ENCODE results near the gene SGMS1. TPM values are rescaled to one million over a fixed set of nuclear protein-coding genes. Genes with fewer than 3 reads are reported as not detected.
A peak's percentile ranks its signal among the peaks of the same experiment; 100 is the strongest.

The SGMS1 gene
- total RNA-seq, 4 donors from 2014 or later, result 107 to 234 (median 134) TPM

DNA sequence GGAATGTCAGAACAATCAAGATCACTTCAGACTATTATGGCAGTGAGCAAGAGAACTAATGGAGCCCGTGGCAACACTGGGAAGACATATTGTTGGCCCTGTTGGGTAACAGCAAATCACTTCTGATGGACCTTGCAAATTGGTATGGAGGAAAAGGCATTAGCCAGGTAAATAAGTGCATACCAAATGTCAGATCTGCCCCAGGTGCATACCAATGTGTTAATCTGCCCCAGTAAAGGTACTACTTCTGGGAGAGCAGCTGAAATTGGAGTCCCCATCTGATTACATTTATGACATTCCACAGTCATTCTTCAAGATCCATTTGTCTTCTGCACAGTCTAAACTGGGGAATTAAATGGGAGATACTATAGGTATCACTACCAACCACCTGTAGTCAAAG lies 3.7 kb upstream of the SGMS1 start:
- H3K9me3 ChIP-seq, result no peaks in the 10 kb centered on the region

DNA sequence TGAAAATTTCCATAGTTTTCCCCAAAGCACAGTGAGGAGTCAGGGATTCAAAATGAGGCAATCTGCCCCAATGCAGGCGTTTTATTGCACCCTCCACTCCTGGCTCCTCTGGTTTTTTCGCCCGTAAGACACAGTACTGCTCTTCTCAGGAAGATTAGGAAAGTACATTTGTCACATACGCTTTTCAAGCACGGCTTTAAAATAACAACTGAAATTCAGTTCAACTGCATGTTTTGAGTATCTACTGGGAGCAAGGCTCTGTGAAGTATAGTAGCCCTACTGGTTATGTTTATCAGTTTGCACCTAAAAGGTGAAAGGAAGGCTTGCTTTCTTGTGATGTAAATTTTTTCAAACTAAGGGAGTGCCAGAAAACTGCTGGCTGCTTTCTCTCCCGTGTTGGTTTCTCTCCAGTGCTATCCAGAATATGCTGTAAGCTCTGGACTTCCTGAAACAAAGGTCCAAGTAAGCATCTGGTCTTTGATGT lies 1.9 kb upstream of the SGMS1 start:
- no peaks in the 10 kb centered on the region for H3K9me3 ChIP-seq
- 3 to 6% methylated on average over 6 of the region's 6 CpGs for WGBS, 2 donors

More for the DNA sequence above, 3.7 kb upstream of the SGMS1 start:
- no peak overlapping the region for H3K4me3 ChIP-seq
- peaks cover 0 to 32% (median 0%) of the 10 kb centered on the region in 3 donors for H3K36me3 ChIP-seq
- H3K27ac ChIP-seq, result no peak overlapping the region
- WGBS, 2 donors, result 94 to 100% methylated on average over 1 of the region's 1 CpG
- H3K27me3 ChIP-seq, result no peaks in the 10 kb centered on the region
- TF ChIP-seq, protein P1, sequence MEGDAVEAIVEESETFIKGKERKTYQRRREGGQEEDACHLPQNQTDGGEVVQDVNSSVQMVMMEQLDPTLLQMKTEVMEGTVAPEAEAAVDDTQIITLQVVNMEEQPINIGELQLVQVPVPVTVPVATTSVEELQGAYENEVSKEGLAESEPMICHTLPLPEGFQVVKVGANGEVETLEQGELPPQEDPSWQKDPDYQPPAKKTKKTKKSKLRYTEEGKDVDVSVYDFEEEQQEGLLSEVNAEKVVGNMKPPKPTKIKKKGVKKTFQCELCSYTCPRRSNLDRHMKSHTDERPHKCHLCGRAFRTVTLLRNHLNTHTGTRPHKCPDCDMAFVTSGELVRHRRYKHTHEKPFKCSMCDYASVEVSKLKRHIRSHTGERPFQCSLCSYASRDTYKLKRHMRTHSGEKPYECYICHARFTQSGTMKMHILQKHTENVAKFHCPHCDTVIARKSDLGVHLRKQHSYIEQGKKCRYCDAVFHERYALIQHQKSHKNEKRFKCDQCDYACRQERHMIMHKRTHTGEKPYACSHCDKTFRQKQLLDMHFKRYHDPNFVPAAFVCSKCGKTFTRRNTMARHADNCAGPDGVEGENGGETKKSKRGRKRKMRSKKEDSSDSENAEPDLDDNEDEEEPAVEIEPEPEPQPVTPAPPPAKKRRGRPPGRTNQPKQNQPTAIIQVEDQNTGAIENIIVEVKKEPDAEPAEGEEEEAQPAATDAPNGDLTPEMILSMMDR (IDR thresholded peaks at IDR 0.05), result no peak
- TF ChIP-seq POLR2A (IDR thresholded peaks at IDR 0.05) (no peak), EP300 (IDR thresholded peaks at IDR 0.05) (no peak)
- peaks cover 0 to 9% (median 3%) of the 10 kb centered on the region in 4 donors for H3K4me1 ChIP-seq
- no peak for DNase-seq (ENCODE audit: low spot score in 2 of 2)

DNA sequence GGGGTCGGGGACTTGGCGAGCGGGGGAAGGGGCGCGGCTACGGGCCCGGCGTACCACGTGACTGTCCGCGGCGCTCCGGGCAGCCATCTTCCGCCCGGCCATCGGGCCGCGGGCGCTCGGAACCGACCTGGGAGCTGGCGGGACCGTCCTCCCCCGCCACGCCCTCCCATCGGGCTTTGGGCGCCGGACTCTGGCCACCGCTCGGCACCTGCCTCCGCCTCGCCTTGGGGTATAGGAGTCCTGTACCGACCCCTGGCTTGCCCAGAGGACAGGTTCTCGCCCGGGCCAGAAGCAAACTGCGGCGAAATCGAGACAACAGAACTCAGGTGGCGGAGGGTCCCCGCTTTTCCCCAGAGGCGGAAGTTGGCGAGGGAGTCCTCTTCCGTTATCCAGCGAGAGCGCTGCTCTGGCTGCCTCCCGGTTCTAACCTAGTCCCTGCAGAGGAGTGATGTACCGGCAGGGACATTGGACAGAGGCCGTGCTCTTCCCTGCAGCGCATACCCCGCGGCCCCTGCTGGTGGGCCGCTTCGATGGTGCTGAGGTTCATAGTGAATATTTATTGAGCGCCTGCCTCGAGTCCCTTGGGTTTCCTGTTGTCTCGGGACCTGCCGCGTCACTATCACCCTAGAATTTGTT lies 1.2 kb upstream of the SGMS1 start:
- Histone ChIP-seq H3K9me3 (no peaks in the 10 kb centered on the region), H3K27ac (peak overlapping the region; percentile 96 to 100 (median 96)), H3K27me3 (no peaks in the 10 kb centered on the region), H3K4me3 (peak overlapping the region; percentile 83 to 94 (median 87)), H3K4me1 (peaks cover 0 to 30% (median 19%) of the 10 kb centered on the region in 4 donors), H3K36me3 (peaks cover 0 to 9% (median 0%) of the 10 kb centered on the region in 3 donors)
- TF ChIP-seq, protein P1 (IDR thresholded peaks at IDR 0.05), result peak; percentile 55 to 81 (median 71)
- no peak for TF ChIP-seq EP300 (IDR thresholded peaks at IDR 0.05)
- peak in 1 of 2 donors; percentile 40 for TF ChIP-seq POLR2A (IDR thresholded peaks at IDR 0.05)
- DNase-seq (ENCODE audit: low spot score in 2 of 2), result peak; percentile 48 to 57
- 0 to 2% methylated on average over 10 to 32 of the region's 58 CpGs for WGBS, 2 donors

More for the DNA sequence above, 1.9 kb upstream of the SGMS1 start:
- H3K27ac ChIP-seq, result peak overlapping the region; percentile 96 to 100 (median 96)
- no peak for TF ChIP-seq POLR2A (IDR thresholded peaks at IDR 0.05)
- no peaks in the 10 kb centered on the region for H3K27me3 ChIP-seq
- H3K4me3 ChIP-seq, result peak overlapping the region; percentile 83 to 94 (median 87)
- DNase-seq (ENCODE audit: low spot score in 2 of 2), result no peak
- H3K36me3 ChIP-seq, result peaks cover 0 to 16% (median 0%) of the 10 kb centered on the region in 3 donors
- H3K4me1 ChIP-seq, result peaks cover 0 to 23% (median 13%) of the 10 kb centered on the region in 4 donors

DNA sequence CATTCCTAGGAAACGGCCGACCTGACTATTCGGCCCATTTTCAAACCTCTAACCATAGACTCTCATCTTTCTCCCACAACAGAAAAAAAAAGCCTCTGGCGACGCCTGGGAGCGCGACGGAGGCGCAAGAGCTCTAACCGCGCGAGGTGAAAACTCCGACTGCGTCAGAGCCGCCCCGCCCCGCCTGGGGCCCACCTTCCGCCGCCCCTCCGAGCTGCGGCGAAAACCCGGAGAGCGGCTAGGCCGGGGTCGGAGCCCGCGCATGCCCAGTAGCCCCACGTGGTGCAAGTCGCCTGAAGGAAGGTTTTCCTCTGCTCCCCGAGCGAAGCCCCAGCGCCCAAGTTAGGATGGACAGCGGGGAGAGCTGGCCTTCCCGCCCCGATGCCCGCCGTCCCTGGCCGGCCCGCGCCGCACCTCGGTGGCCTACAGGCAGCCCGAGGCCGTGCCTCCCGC lies 683 bp upstream of the SGMS1 start:
- Histone ChIP-seq H3K27me3 (no peaks in the 10 kb centered on the region), H3K9me3 (no peaks in the 10 kb centered on the region), H3K36me3 (peaks cover 0 to 3% (median 0%) of the 10 kb centered on the region in 3 donors), H3K27ac (peak overlapping the region; percentile 96 to 100 (median 96)), H3K4me3 (peak overlapping the region; percentile 83 to 94 (median 87)), H3K4me1 (peaks cover 0 to 36% (median 22%) of the 10 kb centered on the region in 4 donors)
- DNase-seq (ENCODE audit: low spot score in 2 of 2), result peak; percentile 89 to 90
- WGBS, 2 donors, result 0% methylated on average over 19 to 27 of the region's 46 CpGs
- TF ChIP-seq, protein P1 (IDR thresholded peaks at IDR 0.05), result peak in 2 of 5 experiments; percentile 9 to 62
- peak; percentile 75 to 96 for TF ChIP-seq EP300 (IDR thresholded peaks at IDR 0.05)
- TF ChIP-seq POLR2A (IDR thresholded peaks at IDR 0.05), result peak; percentile 67 to 88

DNA sequence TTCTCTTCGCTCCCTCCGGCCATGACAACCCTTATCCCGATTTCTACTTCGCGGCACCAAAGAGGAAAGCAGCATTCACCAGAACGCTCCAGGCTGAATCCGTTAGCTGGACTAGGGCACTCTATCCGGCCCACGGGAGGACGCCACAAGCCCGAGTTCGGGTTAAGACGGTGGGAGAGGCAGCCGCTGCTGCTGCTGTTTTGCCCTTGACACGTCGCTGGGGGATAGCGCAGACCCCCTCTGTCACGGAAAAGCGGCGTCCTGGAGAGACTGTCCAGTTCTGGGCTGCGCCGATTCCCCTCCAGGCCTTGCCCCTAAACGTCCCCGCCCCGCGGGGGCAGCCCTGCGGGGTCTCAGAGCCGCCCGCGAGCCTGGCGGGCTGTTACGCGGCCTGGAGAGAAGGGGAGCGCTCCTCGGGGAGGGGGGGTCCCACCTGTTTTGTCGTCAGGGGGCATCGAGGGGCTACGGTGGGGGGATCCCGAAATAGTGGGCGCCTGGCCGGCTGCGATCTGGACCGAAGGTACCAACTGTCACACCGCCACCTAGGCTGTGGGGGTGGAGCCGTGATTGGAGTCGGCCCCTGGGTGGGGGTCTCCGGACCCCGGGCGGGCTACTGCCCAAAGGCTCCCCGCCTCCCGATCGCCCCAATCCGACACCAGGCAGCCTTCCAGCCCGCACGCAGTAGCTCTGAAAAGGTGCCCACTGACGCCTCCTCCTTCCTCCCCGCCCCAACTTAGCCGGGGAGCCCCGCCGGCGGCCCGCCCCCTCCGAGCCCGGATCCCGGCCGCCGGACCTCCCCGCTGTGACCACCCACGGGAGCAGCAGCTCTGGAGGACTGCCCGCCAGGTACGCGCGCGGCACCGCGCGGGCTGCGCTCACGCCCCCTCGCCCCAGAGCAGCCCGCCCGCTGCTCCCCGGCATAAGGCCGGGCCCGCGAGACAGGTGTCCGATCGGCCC lies 772 bp downstream of the SGMS1 start:
- H3K36me3 ChIP-seq, result no peaks in the 10 kb centered on the region
- H3K27ac ChIP-seq, result peak overlapping the region; percentile 96 to 100 (median 96)
- peaks cover 0 to 41% (median 22%) of the 10 kb centered on the region in 4 donors for H3K4me1 ChIP-seq
- DNase-seq (ENCODE audit: low spot score in 2 of 2), result peak; percentile 28 to 40
- whole genome bisulfite sequencing, 2 donors, result 0% methylated on average over 28 to 45 of the region's 88 CpGs
- TF ChIP-seq EP300 (IDR thresholded peaks at IDR 0.05) (no peak), POLR2A (IDR thresholded peaks at IDR 0.05) (no peak)
- TF ChIP-seq, protein P1 (IDR thresholded peaks at IDR 0.05), result no peak
- H3K27me3 ChIP-seq, result no peaks in the 10 kb centered on the region
- H3K4me3 ChIP-seq, result peak overlapping the region; percentile 83 to 94 (median 87)
- no peaks in the 10 kb centered on the region for H3K9me3 ChIP-seq
